Melanocyte of skin (primary cell): ENCODE data around the gene GPR158. TPM values are rescaled to one million over a fixed set of nuclear protein-coding genes. Genes with fewer than 3 reads are reported as not detected.

Experiments used
- small RNA-seq, 2 donors: library from RNA; depleted of rRNA; stranded (forward); fragments of <200 nt; gene quantifications; one replicate each; pipeline ENCODE3, GENCODE V24; 2012
- total RNA-seq, 2 donors: library from RNA; depleted of rRNA; stranded (reverse); fragments of >200 nt; gene quantifications; 2 replicates each; pipeline ENCODE4 v1.2.3, GENCODE V29; 2012

GPR158 gene, protein sequence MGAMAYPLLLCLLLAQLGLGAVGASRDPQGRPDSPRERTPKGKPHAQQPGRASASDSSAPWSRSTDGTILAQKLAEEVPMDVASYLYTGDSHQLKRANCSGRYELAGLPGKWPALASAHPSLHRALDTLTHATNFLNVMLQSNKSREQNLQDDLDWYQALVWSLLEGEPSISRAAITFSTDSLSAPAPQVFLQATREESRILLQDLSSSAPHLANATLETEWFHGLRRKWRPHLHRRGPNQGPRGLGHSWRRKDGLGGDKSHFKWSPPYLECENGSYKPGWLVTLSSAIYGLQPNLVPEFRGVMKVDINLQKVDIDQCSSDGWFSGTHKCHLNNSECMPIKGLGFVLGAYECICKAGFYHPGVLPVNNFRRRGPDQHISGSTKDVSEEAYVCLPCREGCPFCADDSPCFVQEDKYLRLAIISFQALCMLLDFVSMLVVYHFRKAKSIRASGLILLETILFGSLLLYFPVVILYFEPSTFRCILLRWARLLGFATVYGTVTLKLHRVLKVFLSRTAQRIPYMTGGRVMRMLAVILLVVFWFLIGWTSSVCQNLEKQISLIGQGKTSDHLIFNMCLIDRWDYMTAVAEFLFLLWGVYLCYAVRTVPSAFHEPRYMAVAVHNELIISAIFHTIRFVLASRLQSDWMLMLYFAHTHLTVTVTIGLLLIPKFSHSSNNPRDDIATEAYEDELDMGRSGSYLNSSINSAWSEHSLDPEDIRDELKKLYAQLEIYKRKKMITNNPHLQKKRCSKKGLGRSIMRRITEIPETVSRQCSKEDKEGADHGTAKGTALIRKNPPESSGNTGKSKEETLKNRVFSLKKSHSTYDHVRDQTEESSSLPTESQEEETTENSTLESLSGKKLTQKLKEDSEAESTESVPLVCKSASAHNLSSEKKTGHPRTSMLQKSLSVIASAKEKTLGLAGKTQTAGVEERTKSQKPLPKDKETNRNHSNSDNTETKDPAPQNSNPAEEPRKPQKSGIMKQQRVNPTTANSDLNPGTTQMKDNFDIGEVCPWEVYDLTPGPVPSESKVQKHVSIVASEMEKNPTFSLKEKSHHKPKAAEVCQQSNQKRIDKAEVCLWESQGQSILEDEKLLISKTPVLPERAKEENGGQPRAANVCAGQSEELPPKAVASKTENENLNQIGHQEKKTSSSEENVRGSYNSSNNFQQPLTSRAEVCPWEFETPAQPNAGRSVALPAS (N-terminal part only)
- 10 to 100 TPM in 1 of 2 donors, 1 to 10 TPM in 1; 1.3 to 10.3 TPM for total RNA-seq

DNA sequence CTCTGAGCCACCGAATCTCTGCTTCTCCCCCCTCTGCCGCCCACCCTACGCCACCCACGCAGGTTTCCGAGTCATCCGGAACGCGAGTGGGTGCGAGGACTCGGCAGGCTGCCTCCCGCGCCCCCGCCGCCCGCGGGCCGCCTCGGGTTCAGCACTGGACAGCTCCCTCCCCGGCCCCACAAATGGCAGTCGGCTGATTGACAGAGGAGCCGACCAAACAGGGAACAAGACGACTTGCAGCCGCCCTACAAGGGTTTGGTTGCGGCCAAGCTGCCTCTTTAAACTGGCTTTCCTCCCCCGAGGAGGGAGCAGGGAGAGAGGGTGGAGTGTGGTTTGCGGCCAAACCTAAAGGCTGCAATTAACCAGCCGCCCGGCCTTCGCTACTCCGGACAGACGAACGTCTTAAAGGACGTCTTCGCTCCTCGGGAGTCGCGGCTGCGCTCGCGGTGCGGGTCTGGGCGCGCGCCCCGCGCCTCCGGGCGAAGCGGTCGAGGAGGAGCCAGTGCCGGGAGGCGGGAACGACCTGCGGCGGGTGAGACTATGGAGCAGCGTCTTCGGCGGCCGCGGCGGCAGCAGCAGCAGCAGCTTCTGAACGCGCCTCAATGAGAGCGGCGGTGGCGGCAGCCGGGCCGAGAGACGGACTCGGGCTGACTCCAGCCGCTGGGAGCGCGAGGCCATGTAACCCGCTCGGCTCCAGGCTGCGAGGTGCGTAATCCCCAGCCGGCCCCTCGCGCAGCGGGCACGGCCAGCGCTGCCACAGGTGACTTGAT lies at the start of gene GPR158:
Gene GPR158, plus strand, starts transcription at position 541 of the 770 bp plus-strand sequence. CDS start 420 bp downstream, outside the sequence.

Small RNA genes within 50 kb of the gene (small RNA-seq; reads per million reads assigned to genes)
- gene RN7SKP220 = 0 reads per million in 2 donors

Other genes starting within 250 kb of the GPR158 start
- under 1 TPM; under 0.01 to 1.00 TPM for gene PRTFDC1, start 222.4 kb upstream of the GPR158 start, total RNA-seq
- gene ENKUR, start 158.8 kb upstream of the GPR158 start, total RNA-seq = under 1 TPM; under 0.01 TPM
- gene THNSL1, start 158.4 kb upstream of the GPR158 start, total RNA-seq = 1 to 10 TPM; 4.1 to 4.3 TPM